Measurements from ENCODE around the gene EHBP1.

GRCh38 chr2:62806231-62806630, 100.7 kb downstream of the EHBP1 start:
- TF ChIP-seq, protein P1, sequence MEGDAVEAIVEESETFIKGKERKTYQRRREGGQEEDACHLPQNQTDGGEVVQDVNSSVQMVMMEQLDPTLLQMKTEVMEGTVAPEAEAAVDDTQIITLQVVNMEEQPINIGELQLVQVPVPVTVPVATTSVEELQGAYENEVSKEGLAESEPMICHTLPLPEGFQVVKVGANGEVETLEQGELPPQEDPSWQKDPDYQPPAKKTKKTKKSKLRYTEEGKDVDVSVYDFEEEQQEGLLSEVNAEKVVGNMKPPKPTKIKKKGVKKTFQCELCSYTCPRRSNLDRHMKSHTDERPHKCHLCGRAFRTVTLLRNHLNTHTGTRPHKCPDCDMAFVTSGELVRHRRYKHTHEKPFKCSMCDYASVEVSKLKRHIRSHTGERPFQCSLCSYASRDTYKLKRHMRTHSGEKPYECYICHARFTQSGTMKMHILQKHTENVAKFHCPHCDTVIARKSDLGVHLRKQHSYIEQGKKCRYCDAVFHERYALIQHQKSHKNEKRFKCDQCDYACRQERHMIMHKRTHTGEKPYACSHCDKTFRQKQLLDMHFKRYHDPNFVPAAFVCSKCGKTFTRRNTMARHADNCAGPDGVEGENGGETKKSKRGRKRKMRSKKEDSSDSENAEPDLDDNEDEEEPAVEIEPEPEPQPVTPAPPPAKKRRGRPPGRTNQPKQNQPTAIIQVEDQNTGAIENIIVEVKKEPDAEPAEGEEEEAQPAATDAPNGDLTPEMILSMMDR (IDR thresholded peaks at IDR 0.05) = no peak
- no peak for TF ChIP-seq POLR2A (IDR thresholded peaks at IDR 0.05)
